Stimulated activated CD4-positive, alpha-beta T cell treated with anti-CD3 and anti-CD28 coated beads, Interleukin-2, amount 100 ng/mL, for 24 hours (primary cell): ENCODE measurements around the gene MYCBP2.
"Not testable (repeated sequence)": the region's sequence is repeated elsewhere in the genome, so short reads cannot be mapped to it uniquely, and the experiment has no call there.

Experiments used
- DNase-seq, 2 donors: peaks; one replicate each; pipeline ENCODE4 v3.0.0-alpha.2; 2020

The MYCBP2 gene

GRCh38 chr13:77289851-77290250 lies 37.0 kb downstream of the MYCBP2 start:
- DNase-seq = no peak

- not testable (repeated sequence) for DNase-seq
Measured at GRCh38 chr13:77285632-77286031, 41.3 kb downstream of the MYCBP2 start.

- no peak for DNase-seq
Measured at GRCh38 chr13:77285098-77285497, 41.8 kb downstream of the MYCBP2 start.

- no peak for DNase-seq
Measured at GRCh38 chr13:77274126-77274525, 52.8 kb downstream of the MYCBP2 start.

- DNase-seq = no peak
Measured at GRCh38 chr13:77269141-77269540, 57.8 kb downstream of the MYCBP2 start.

GRCh38 chr13:77267362-77267761 lies 59.5 kb downstream of the MYCBP2 start:
- DNase-seq = no peak

- DNase-seq = no peak
Measured at GRCh38 chr13:77265336-77265735, 61.6 kb downstream of the MYCBP2 start.

GRCh38 chr13:77262198-77262597 lies 64.7 kb downstream of the MYCBP2 start:
- no peak for DNase-seq

GRCh38 chr13:77250975-77251374 lies 75.9 kb downstream of the MYCBP2 start:
- DNase-seq = no peak

GRCh38 chr13:77245224-77245623 lies 81.7 kb downstream of the MYCBP2 start:
- not testable (repeated sequence) for DNase-seq

- no peak for DNase-seq
Measured at GRCh38 chr13:77239312-77239711, 87.6 kb downstream of the MYCBP2 start.

- DNase-seq = no peak
Measured at GRCh38 chr13:77235456-77236022, 91.4 kb downstream of the MYCBP2 start.

GRCh38 chr13:77233159-77233558 lies 93.7 kb downstream of the MYCBP2 start:
- no peak for DNase-seq

GRCh38 chr13:77230560-77230959 lies 96.3 kb downstream of the MYCBP2 start:
- no peak for DNase-seq

GRCh38 chr13:77225946-77226345 lies 100.9 kb downstream of the MYCBP2 start:
- DNase-seq = no peak

- DNase-seq = no peak
Measured at GRCh38 chr13:77222909-77223308, 104.0 kb downstream of the MYCBP2 start.

- no peak for DNase-seq
Measured at GRCh38 chr13:77222000-77222690, 104.7 kb downstream of the MYCBP2 start.

GRCh38 chr13:77219401-77219800 lies 107.5 kb downstream of the MYCBP2 start:
- DNase-seq = no peak

- no peak for DNase-seq
Measured at GRCh38 chr13:77218274-77218673, 108.6 kb downstream of the MYCBP2 start.

- no peak for DNase-seq
Measured at GRCh38 chr13:77215543-77215942, 111.4 kb downstream of the MYCBP2 start.

- DNase-seq = no peak
Measured at GRCh38 chr13:77213644-77214043, 113.2 kb downstream of the MYCBP2 start.

GRCh38 chr13:77207943-77208342 lies 119.0 kb downstream of the MYCBP2 start:
- no peak for DNase-seq

- DNase-seq = not testable (repeated sequence)
Measured at GRCh38 chr13:77198995-77199394, 127.9 kb downstream of the MYCBP2 start.

- no peak for DNase-seq
Measured at GRCh38 chr13:77196052-77196618, 130.8 kb downstream of the MYCBP2 start.
